ENCODE measurements around the gene PLXNB2.

DNA sequence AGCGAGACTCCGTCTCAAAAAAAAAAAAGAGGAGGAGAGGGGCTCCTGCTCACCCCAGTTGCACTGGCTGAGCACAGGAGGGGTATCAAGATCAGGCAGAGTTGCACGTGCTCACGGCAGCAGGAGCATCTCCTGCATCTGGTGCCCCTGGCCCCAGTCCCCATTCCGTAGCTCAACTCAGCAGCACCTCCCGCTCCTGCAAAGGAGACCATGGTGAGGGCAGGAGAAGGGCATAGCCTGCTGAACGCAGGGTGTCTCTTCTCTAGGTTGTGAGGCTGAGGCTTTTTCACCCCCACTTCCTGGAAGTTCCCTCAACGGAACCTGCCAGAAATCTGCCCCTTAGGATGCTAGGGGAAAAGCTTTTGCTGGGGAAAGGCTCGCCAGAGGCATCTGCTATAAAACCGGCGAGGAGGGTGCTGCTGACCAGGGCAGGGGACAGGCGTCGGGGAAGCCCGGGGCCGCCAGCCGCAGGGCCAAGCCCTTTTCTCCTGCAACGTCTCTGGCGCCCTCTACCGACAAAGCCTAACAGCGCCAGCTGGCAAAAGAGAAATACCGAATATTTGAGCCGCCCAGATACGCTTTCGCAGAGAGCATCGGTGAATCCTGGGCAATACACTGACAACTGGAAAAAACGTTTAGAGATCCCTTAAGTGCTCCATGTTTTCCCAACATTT lies 34.7 kb upstream of the PLXNB2 start:
- TF ChIP-seq TARDBP (IDR thresholded peaks at IDR 0.05) (no peak), BHLHE40 (IDR thresholded peaks at IDR 0.05; ENCODE audit: borderline replicate concordance) (no peak), L3MBTL2 (conservative IDR thresholded peaks at IDR 0.05) (no peak), FOXM1 (IDR thresholded peaks at IDR 0.05; ENCODE audit: borderline replicate concordance) (no peak), FOXA1 (IDR thresholded peaks at IDR 0.05) (no peak), SUZ12 (IDR thresholded peaks at IDR 0.05) (no peak), ZNF384 (IDR thresholded peaks at IDR 0.05) (no peak), SP1 (IDR thresholded peaks at IDR 0.05) (no peak)
